H9 (cell line): Measurements from ENCODE around the gene AK8. TPM values are rescaled to one million over a fixed set of nuclear protein-coding genes. Genes with fewer than 3 reads are reported as not detected.

Source experiments
- DNase-seq: peaks from one replicate; pipeline ENCODE4 v3.0.0-alpha.2; 2017
- H2AFZ ChIP-seq: one replicate; pipeline ENCODE4 v1.6.1; 2013; ENCODE audit warnings: mild to moderate bottlenecking, low read length, control low read depth, moderate library complexity
- H2AK5ac ChIP-seq: 2 replicates; pipeline ENCODE4 v1.6.1; 2013; ENCODE audit warnings: low read length, control low read depth, mixed read lengths; ENCODE audit not compliant: insufficient read length
- H2BK120ac ChIP-seq: one replicate; pipeline ENCODE4 v1.6.1; 2013; ENCODE audit warnings: low read depth, mild to moderate bottlenecking, low read length, control low read depth, inconsistent platforms; ENCODE audit not compliant: poor library complexity, severe bottlenecking
- H2BK12ac ChIP-seq: 2 replicates; pipeline ENCODE4 v1.6.1; 2013; ENCODE audit warnings: low read length, control low read depth, mixed read lengths, low read depth; ENCODE audit not compliant: insufficient read length
- H2BK15ac ChIP-seq: 2 replicates; pipeline ENCODE4 v1.6.1; 2013; ENCODE audit warnings: low read depth, low read length, control low read depth
- H2BK20ac ChIP-seq: one replicate; pipeline ENCODE4 v1.6.1; 2013; ENCODE audit warnings: low read depth, mild to moderate bottlenecking, low read length, control low read depth, inconsistent platforms; ENCODE audit not compliant: poor library complexity, severe bottlenecking
- H2BK5ac ChIP-seq: 2 replicates; pipeline ENCODE4 v1.6.1; 2013; ENCODE audit warnings: low read length, control low read depth, mixed read lengths; ENCODE audit not compliant: insufficient read length
- H3K14ac ChIP-seq: 2 replicates; pipeline ENCODE4 v1.6.1; 2013; ENCODE audit warnings: low read length, control low read depth; ENCODE audit not compliant: insufficient read depth
- H3K18ac ChIP-seq: 2 replicates; pipeline ENCODE4 v1.6.1; 2013; ENCODE audit warnings: low read depth, mild to moderate bottlenecking, mixed read lengths, low read length, control low read depth; ENCODE audit not compliant: insufficient read length
- H3K23ac ChIP-seq: 2 replicates; pipeline ENCODE4 v1.6.1; 2013; ENCODE audit warnings: low read length, control low read depth, mixed read lengths, low read depth; ENCODE audit not compliant: insufficient read length
- H3K23me2 ChIP-seq: 2 replicates; pipeline ENCODE4 v1.6.1; 2013; ENCODE audit warnings: low read depth, mild to moderate bottlenecking, mixed read lengths, low read length, control low read depth; ENCODE audit not compliant: insufficient read length, poor library complexity, severe bottlenecking
- H3K27ac ChIP-seq: 2 replicates; pipeline ENCODE4 v1.5.1; 2013; ENCODE audit warnings: low read length, control low read depth, mixed read lengths, low read depth; ENCODE audit not compliant: insufficient read length
- H3K27me3 ChIP-seq: 2 replicates; pipeline ENCODE4 v1.6.1; 2013; ENCODE audit warnings: low read length, control low read depth, inconsistent platforms; ENCODE audit not compliant: insufficient read depth
- H3K4ac ChIP-seq: 2 replicates; pipeline ENCODE4 v1.6.1; 2013; ENCODE audit warnings: low read depth, mild to moderate bottlenecking, control low read depth, inconsistent platforms, low read length, moderate library complexity
- H3K4me1 ChIP-seq: 2 replicates; pipeline ENCODE4 v1.6.1; 2013; ENCODE audit warnings: low read length, control low read depth, inconsistent platforms; ENCODE audit not compliant: insufficient read depth
- H3K4me2 ChIP-seq: 2 replicates; pipeline ENCODE4 v1.6.1; 2013; ENCODE audit warnings: low read length, control low read depth, mixed read lengths; ENCODE audit not compliant: insufficient read length, insufficient read depth
- H3K56ac ChIP-seq: 2 replicates; pipeline ENCODE4 v1.6.1; 2013; ENCODE audit warnings: low read depth, mild to moderate bottlenecking, mixed read lengths, low read length, control low read depth; ENCODE audit not compliant: insufficient read length
- H3K79me1 ChIP-seq: 2 replicates; pipeline ENCODE4 v1.6.1; 2013; ENCODE audit warnings: low read depth, mild to moderate bottlenecking, moderate library complexity, low read length, control low read depth, inconsistent platforms; ENCODE audit not compliant: insufficient read depth, poor library complexity, severe bottlenecking
- H3K79me2 ChIP-seq: 2 replicates; pipeline ENCODE4 v1.6.1; 2013; ENCODE audit warnings: low read length, control low read depth, inconsistent platforms; ENCODE audit not compliant: insufficient read depth
- H3K9ac ChIP-seq: 2 replicates; pipeline ENCODE4 v1.6.1; 2013; ENCODE audit warnings: low read length, control low read depth, mixed read lengths; ENCODE audit not compliant: insufficient read length; ENCODE audit errors: extremely low read depth
- H3K9me3 ChIP-seq: one replicate; pipeline ENCODE4 v1.6.1; 2013; ENCODE audit warnings: low read depth, low read length, inconsistent platforms; ENCODE audit not compliant: control insufficient read depth
- H3T11ph ChIP-seq: one replicate; pipeline ENCODE4 v1.6.1; 2013; ENCODE audit warnings: mild to moderate bottlenecking, low read length, control low read depth, inconsistent platforms
- H4K20me1 ChIP-seq: one replicate; pipeline ENCODE4 v1.6.1; 2013; ENCODE audit not compliant: control insufficient read depth, insufficient read length, insufficient read depth
- H4K5ac ChIP-seq: 2 replicates; pipeline ENCODE4 v1.6.1; 2013; ENCODE audit warnings: low read depth, mild to moderate bottlenecking, mixed read lengths, low read length, control low read depth; ENCODE audit not compliant: insufficient read length
- H4K8ac ChIP-seq: replicated peaks from 2 replicates; pipeline ENCODE4 v1.6.1; 2013; ENCODE audit warnings: low read length, control low read depth, mixed read lengths, low read depth; ENCODE audit not compliant: insufficient read length
- H4K91ac ChIP-seq: 2 replicates; pipeline ENCODE4 v1.6.1; 2013; ENCODE audit warnings: low read depth, mild to moderate bottlenecking, moderate library complexity, mixed read lengths, low read length, control low read depth; ENCODE audit not compliant: insufficient read length
- H3K27ac Mint-ChIP-seq, 3 experiments: 2 replicates in 2 of 3; 3 replicates in 1 of 3; pipeline ENCODE4 v1.8.0; 2020 to 2021; ENCODE audit warnings: mixed read lengths in 3 of 3, mild to moderate bottlenecking in 1 of 3, moderate library complexity in 1 of 3
- H3K27me3 Mint-ChIP-seq: 2 replicates; pipeline ENCODE4 v1.8.0; 2021; ENCODE audit warnings: low read depth, mild to moderate bottlenecking, moderate library complexity, mixed read lengths
- H3K36me3 Mint-ChIP-seq, 3 experiments: 2 replicates in 2 of 3; 3 replicates in 1 of 3; pipeline ENCODE4 v1.8.0; 2020 to 2021; ENCODE audit warnings: low read depth in 3 of 3, mixed read lengths in 3 of 3; ENCODE audit not compliant: insufficient read depth in 1 of 3
- H3K4me1 Mint-ChIP-seq, 2 experiments: 2 replicates each; pipeline ENCODE4 v1.8.0; 2020; ENCODE audit warnings: mixed read lengths in 2 of 2
- H3K4me3 Mint-ChIP-seq, 2 experiments: 2 replicates in 1 of 2; 3 replicates in 1 of 2; pipeline ENCODE4 v1.8.0; 2020 to 2021; ENCODE audit warnings: mild to moderate bottlenecking in 2 of 2, mixed read lengths in 2 of 2, moderate library complexity in 1 of 2
- H3K9me3 Mint-ChIP-seq, 2 experiments: 2 replicates in 1 of 2; 3 replicates in 1 of 2; pipeline ENCODE4 v1.8.0; 2020; ENCODE audit warnings: mild to moderate bottlenecking in 2 of 2, mixed read lengths in 2 of 2, moderate library complexity in 1 of 2
- WGBS: extraction: QIAGEN DNeasy Blood & Tissue Kit; methylation state at CpG from one replicate; pipeline ENCODE4 v1.1.7; 2013; ENCODE audit warnings: missing lambda C conversion rate, low lambda C conversion rate, mixed read lengths; ENCODE audit not compliant: insufficient read length; ENCODE audit errors: extremely low coverage; 5-methylcytosine and 5-hydroxymethylcytosine counted together
- total RNA-seq: library from RNA; stranded (reverse); gene quantifications from 2 replicates; pipeline ENCODE4 v1.2.1, GENCODE V29; 2021
- TF ChIP-seq, protein P1 (sequence below): fragments of 200-600 bp; sonication (generic); conservative IDR thresholded peaks from 3 replicates; pipeline ENCODE4 v1.8.0; 2021; ENCODE audit warnings: antibody characterized with exemption, mild to moderate bottlenecking

Gene AK8
- total RNA-seq, 1 experiment from 2014 or later: 0.44 TPM

DNA sequence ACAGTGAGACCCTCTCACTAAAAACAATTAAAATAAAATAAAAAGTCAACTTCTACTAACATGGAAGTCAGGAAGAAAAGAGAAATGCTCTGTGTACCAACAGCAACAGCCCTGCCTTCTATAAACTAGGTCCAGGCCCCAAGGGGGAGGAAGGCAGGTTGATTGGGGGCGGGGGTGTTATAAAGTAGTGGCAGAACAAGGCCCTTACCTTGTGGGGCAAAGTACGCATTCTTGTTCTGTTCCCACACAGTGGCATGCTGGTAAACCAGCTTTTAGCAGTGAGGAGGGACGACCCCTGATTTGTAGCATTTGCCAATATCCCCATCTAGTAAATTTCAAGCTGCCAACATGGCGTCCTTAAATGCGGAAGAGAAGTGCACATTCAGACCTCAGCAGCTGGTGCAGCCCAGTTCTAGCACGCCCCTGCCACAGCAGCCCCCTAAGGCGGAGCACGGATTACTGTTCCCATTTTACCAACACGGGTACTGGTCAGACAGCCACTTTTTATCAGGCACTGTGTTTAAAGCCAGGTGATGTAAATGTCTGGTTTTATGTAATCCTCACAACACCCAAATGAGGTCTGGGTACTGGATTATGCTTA, 138.3 kb downstream of the AK8 start:
- Mint-ChIP-seq H3K4me3 (no peak overlapping the region), H3K9me3 (no peaks in the 10 kb centered on the region; a peak in 2 of 5 replicates), H3K36me3 (no peaks in the 10 kb centered on the region), H3K27me3 (peaks cover 64% of the 10 kb centered on the region), H3K27ac (peak overlapping the region in 1 of 3 experiments; percentile 70; a peak in 1 of 7 replicates), H3K4me1 (peaks cover 24% of the 10 kb centered on the region in 2 experiments)
- Histone ChIP-seq H3K4me2 (no peak overlapping the region), H3K27ac (no peak overlapping the region), H3K9me3 (no peaks in the 10 kb centered on the region), H3K56ac (no peak overlapping the region), H2BK120ac (no peak overlapping the region), H3K14ac (no peak overlapping the region), H4K8ac (no peak overlapping the region), H3K23me2 (no peaks in the 10 kb centered on the region), H3T11ph (no peak overlapping the region), H3K79me1 (no peaks in the 10 kb centered on the region), H2BK20ac (no peak overlapping the region), H3K4me1 (peaks cover 5% of the 10 kb centered on the region; the same call in 1 of the 2 replicates), H4K5ac (no peak overlapping the region), H2BK15ac (no peak overlapping the region), H3K9ac (no peak overlapping the region), H2AK5ac (no peak overlapping the region), H3K23ac (no peak overlapping the region), H2BK5ac (no peak overlapping the region), H4K20me1 (peaks cover 2% of the 10 kb centered on the region), H3K27me3 (peaks cover 8% of the 10 kb centered on the region; the same call in 1 of the 2 replicates), H3K79me2 (no peaks in the 10 kb centered on the region), H3K4ac (no peak overlapping the region), H2BK12ac (no peak overlapping the region), H4K91ac (no peak overlapping the region), H2AFZ (no peak overlapping the region), H3K18ac (no peak overlapping the region)
- DNase-seq: no peak
- no CpG with 5 or more reads among the region's 9 CpGs for WGBS
- TF ChIP-seq, protein P1, sequence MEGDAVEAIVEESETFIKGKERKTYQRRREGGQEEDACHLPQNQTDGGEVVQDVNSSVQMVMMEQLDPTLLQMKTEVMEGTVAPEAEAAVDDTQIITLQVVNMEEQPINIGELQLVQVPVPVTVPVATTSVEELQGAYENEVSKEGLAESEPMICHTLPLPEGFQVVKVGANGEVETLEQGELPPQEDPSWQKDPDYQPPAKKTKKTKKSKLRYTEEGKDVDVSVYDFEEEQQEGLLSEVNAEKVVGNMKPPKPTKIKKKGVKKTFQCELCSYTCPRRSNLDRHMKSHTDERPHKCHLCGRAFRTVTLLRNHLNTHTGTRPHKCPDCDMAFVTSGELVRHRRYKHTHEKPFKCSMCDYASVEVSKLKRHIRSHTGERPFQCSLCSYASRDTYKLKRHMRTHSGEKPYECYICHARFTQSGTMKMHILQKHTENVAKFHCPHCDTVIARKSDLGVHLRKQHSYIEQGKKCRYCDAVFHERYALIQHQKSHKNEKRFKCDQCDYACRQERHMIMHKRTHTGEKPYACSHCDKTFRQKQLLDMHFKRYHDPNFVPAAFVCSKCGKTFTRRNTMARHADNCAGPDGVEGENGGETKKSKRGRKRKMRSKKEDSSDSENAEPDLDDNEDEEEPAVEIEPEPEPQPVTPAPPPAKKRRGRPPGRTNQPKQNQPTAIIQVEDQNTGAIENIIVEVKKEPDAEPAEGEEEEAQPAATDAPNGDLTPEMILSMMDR: no peak
